Kidney (tissue), 14 donors: ENCODE results near the gene KIAA0930. TPM values are rescaled to one million over a fixed set of nuclear protein-coding genes. Genes with fewer than 3 reads are reported as not detected.

ENCODE experiments used
- DNase-seq, 5 donors: peaks; one replicate each; pipeline ENCODE4 v3.0.0-alpha.2; 2013 to 2020
- FAIRE-seq: peaks from 2 replicates; lab custom pipeline; 2012; peaks lifted over from hg19 to GRCh38; lab: Jason Lieb, UNC
- H3K27ac ChIP-seq, 2 donors: one replicate each; pipeline ENCODE4 v1.7.0; 2013; ENCODE audit warnings: low read depth in 2 of 2, low read length in 2 of 2, inconsistent platforms in 1 of 2
- H3K27me3 ChIP-seq: one replicate; pipeline ENCODE4 v1.7.1; 2013; ENCODE audit warnings: low read length, inconsistent platforms; ENCODE audit not compliant: control insufficient read depth, insufficient read depth
- H3K36me3 ChIP-seq, 3 donors: one replicate each; pipeline versions ENCODE4 v1.7.0 to v1.7.1; 2013; ENCODE audit warnings: low read length in 3 of 3, control low read depth in 1 of 3, inconsistent platforms in 1 of 3; ENCODE audit not compliant: insufficient read depth in 3 of 3, control insufficient read depth in 2 of 3
- H3K4me1 ChIP-seq, 3 donors: one replicate each; pipeline versions ENCODE4 v1.7.0 to v1.7.1; 2013; ENCODE audit warnings: low read length in 3 of 3, inconsistent platforms in 1 of 3, low read depth in 1 of 3; ENCODE audit not compliant: control insufficient read depth in 2 of 3, insufficient read depth in 2 of 3
- H3K4me3 ChIP-seq, 3 donors: one replicate each; pipeline versions ENCODE4 v1.7.0 to v1.8.1; 2013; ENCODE audit warnings: low read length in 3 of 3, control low read depth in 1 of 3, inconsistent platforms in 1 of 3
- H3K9ac ChIP-seq, 3 donors: one replicate each; pipeline versions ENCODE4 v1.7.0 to v1.7.1; 2013; ENCODE audit warnings: low read length in 3 of 3, control low read depth in 1 of 3, inconsistent platforms in 1 of 3
- H3K9me3 ChIP-seq, 3 donors: one replicate each; pipeline versions ENCODE4 v1.7.0 to v1.7.1; 2013; ENCODE audit warnings: low read length in 3 of 3, control low read depth in 1 of 3, inconsistent platforms in 1 of 3; ENCODE audit not compliant: control insufficient read depth in 2 of 3, insufficient read depth in 1 of 3
- intact Hi-C: fragments of 100-400 bp; cut with DNase I; formaldehyde crosslinking; loops from one replicate; pipeline ENCODE4 v1.11.1; 2022
- polyA plus RNA-seq: library from polyadenylated mRNA; stranded (reverse); fragments of 350-450 nt; fragmentation: Illumina TruSeq; extraction: RNeasy Lipid Tissue Mini Kit (QIAGEN cat#74804); gene quantifications from one replicate; pipeline ENCODE4 v1.2.3, GENCODE V29; 2014; ENCODE audit warnings: low read depth, low replicate concordance; ENCODE audit not compliant: insufficient read depth
- total RNA-seq: library from RNA; stranded (reverse); fragmentation: NEBNext Ultra II Directional; extraction: Animal tissue kit (Norgen Biotek cat#: 25700); gene quantifications from one replicate; pipeline ENCODE4 v1.2.1, GENCODE V29; 2021
- TF ChIP-seq, protein P1 (sequence below): IDR thresholded peaks from 3 replicates; pipeline ENCODE4 v1.5.1; 2012; ENCODE audit warnings: mild to moderate bottlenecking, moderate library complexity, borderline replicate concordance; ENCODE audit not compliant: insufficient read depth; ENCODE audit errors: extremely low read depth
- donor health status: control.
- donor health status: control.
- donor health status: control.
- donor health status: control.
- donor health status: control.
- donor health status: DM: yes; HTN: yes; CAD: no.
- donor health status: Normal renal cell carcinoma (clear cell type).

Gene KIAA0930
- total and polyA plus RNA-seq, 2 donors from 2014 or later = 26.4 to 55.4 TPM

DNA sequence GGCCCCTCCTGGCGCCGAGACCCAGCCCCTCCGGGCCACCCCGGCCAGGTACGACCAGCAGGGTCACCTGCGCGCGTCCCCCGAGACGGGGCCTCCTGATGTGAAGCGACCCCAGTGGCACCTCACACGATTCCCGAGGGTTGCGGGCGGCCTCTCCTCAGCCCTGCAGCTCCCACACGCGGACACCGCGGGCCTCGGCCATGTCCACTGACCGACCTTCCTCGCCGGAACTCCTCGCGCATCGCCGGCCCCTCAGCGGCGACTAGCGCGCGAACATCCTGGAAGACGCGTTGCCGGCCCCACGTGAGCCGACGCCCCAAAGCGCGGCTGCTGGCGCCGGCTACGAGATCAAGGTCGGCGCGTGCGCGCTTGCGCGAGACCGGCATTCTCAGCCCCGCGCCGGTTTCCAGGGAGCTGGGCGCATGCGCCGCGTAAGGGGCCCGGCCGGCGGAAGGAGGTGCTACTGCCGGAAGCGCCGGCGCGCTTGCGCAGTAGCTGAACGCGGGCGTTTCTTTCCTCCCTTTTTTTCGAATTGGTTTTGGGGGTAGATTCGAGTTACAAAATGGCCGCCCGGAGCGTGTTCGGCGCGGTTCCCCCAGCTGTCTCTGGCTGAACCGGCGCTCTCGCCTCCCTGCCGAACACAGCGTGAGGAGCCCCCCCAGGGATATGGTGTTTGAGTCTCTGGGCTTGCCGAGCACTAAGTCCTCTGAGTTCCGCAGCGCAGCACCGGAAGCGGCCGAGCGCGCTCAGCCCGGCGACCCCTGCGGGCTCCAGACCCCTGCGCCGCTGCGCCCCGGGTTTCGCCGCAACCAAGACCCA lies 77.0 kb downstream of the KIAA0930 start, which contains the start of gene NUP50:
TSS of gene NUP50 (plus strand) at position 475 of the 819 bp plus-strand sequence. CDS start 4,253 bp downstream, outside the sequence.
- FAIRE-seq = no peak
- Histone ChIP-seq H3K9ac (peak within 1 kb of the TSS; percentile 62 to 82 (median 82)), H3K4me1 (peaks cover 2 to 24% (median 16%) of the 10 kb centered on the region in 3 donors), H3K36me3 (peaks cover 3 to 6% (median 3%) of the 10 kb centered on the region in 3 donors), H3K4me3 (peak within 1 kb of the TSS; percentile 68 to 87 (median 77)), H3K27ac (peak within 1 kb of the TSS; percentile 83 to 86), H3K9me3 (no peaks in the 10 kb centered on the region), H3K27me3 (no peaks in the 10 kb centered on the region)
- peak; percentile 96 to 98 (median 98) for DNase-seq
- intact Hi-C loops = no loop called here
- TF ChIP-seq, protein P1, sequence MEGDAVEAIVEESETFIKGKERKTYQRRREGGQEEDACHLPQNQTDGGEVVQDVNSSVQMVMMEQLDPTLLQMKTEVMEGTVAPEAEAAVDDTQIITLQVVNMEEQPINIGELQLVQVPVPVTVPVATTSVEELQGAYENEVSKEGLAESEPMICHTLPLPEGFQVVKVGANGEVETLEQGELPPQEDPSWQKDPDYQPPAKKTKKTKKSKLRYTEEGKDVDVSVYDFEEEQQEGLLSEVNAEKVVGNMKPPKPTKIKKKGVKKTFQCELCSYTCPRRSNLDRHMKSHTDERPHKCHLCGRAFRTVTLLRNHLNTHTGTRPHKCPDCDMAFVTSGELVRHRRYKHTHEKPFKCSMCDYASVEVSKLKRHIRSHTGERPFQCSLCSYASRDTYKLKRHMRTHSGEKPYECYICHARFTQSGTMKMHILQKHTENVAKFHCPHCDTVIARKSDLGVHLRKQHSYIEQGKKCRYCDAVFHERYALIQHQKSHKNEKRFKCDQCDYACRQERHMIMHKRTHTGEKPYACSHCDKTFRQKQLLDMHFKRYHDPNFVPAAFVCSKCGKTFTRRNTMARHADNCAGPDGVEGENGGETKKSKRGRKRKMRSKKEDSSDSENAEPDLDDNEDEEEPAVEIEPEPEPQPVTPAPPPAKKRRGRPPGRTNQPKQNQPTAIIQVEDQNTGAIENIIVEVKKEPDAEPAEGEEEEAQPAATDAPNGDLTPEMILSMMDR = peak; percentile 1

DNA sequence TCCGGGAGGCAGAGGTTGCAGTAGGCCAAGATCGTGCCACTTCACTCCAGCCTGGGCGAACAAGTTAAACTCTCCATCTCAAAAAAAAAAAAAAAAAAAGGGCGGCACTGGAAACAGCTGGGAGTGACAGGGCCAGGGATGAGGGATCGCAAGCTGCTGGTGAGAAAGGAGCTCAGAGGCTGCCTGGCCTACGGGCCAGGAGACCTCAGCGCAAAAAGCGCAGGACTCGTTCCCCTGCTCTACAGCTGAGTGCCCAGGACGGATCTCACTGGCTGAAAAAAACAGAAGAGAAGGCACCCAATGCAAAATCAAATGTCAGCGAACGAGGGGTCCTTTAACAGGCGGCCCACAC lies 77.6 kb downstream of the KIAA0930 start:
- FAIRE-seq = no peak
- peak in 3 of 5 donors; percentile 52 to 64 (median 57) for DNase-seq
- Histone ChIP-seq H3K9ac (peak overlapping the region; percentile 39 to 82 (median 82)), H3K9me3 (no peaks in the 10 kb centered on the region), H3K4me1 (peaks cover 2 to 29% (median 16%) of the 10 kb centered on the region in 3 donors), H3K27ac (peak overlapping the region; percentile 83 to 86), H3K4me3 (peak overlapping the region; percentile 68 to 87 (median 77)), H3K36me3 (peaks cover 0 to under 1% (median 0%) of the 10 kb centered on the region in 3 donors), H3K27me3 (no peaks in the 10 kb centered on the region)
- TF ChIP-seq, protein P1 = no peak
- intact Hi-C loops = no loop called here

DNA sequence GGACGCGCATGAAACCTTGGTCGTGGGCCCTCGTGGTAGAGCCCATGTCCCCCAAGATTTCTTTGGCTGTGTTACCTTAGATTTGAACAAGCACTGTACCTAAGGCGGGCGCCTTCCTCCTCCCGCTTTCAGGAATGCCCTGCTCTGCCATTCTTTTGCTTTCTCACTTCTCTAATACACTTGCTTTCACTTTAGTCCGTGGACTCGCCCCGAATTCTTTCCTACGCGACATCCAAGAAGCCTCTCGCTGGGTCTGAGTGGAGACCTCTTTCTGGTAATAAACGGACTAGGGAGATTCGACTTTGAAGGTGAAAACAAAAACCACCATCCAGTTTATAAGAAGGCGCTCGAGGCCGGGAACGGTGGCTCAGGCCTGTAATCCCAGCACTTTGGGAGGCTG lies 78.2 kb downstream of the KIAA0930 start:
- H3K9me3 ChIP-seq = no peaks in the 10 kb centered on the region
- TF ChIP-seq, protein P1 = no peak
- H3K27ac ChIP-seq = no peak overlapping the region
- peak overlapping the region in 1 of 3 donors; percentile 82 for H3K9ac ChIP-seq
- DNase-seq (peak in 1 of 5 donors; percentile 6), FAIRE-seq (no peak)
- H3K4me3 ChIP-seq = peak overlapping the region in 2 of 3 donors; percentile 77 to 87
- intact Hi-C loops = no loop called here
- H3K27me3 ChIP-seq = no peaks in the 10 kb centered on the region
- no peaks in the 10 kb centered on the region for H3K36me3 ChIP-seq
- H3K4me1 ChIP-seq = peaks cover 2 to 29% (median 16%) of the 10 kb centered on the region in 3 donors
